Activated CD8-positive, alpha-beta memory T cell treated with anti-CD3 and anti-CD28 coated beads for 4 hours (primary cell): ENCODE measurements around the gene NELFCD.
"Not testable (repeated sequence)": the region's sequence is repeated elsewhere in the genome, so short reads cannot be mapped to it uniquely, and the experiment has no call there.

Source experiments
- DNase-seq, 2 donors: peaks; one replicate each; pipeline ENCODE4 v3.0.0-alpha.2; 2020; ENCODE audit warnings: low read depth in 2 of 2

NELFCD gene

GRCh38 chr20:58973179-58973578 is 7.9 kb upstream of the NELFCD start:
- DNase-seq: no peak

DNA sequence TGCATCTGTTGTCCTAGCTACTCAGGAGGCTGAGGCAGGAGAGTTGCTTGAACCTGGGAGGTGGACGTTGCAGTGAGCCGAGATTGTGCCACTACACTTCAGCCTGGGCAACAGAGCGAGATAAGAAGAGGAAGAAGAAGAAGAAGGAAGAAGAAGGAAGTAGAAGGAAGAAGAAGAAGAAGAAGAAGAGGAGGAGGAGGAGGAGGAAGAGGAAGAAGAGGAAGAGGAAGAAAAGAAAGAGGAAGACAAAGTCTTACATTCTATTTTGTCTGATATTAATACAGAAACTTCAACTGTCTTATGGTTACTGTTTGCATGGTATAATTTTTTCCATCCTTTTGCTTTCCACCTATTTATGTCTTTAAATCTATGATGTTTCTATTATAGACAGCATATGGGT is 7.2 kb upstream of the NELFCD start:
- no peak for DNase-seq

DNA sequence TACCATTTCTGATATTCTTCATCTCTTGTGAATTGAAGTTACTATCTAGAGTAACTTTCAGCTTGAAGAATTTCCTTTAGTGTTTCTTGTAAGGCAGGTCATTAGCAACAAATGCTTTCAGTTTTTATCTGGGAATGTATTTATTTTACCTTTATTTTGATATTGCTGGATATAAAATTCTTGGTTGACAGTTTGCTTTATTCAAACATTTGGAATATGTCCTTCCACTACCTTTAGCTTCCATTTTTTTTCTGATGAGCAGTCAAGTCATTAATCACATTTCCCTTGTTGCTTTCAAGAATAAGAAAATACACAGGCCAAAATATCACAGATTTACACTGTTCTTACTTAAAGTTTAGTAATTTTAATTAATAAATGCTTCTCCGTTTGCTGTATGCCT is 5.7 kb upstream of the NELFCD start:
- no peak for DNase-seq

- DNase-seq: no peak
Measured at GRCh38 chr20:58976061-58976730, 4.9 kb upstream of the NELFCD start.

DNA sequence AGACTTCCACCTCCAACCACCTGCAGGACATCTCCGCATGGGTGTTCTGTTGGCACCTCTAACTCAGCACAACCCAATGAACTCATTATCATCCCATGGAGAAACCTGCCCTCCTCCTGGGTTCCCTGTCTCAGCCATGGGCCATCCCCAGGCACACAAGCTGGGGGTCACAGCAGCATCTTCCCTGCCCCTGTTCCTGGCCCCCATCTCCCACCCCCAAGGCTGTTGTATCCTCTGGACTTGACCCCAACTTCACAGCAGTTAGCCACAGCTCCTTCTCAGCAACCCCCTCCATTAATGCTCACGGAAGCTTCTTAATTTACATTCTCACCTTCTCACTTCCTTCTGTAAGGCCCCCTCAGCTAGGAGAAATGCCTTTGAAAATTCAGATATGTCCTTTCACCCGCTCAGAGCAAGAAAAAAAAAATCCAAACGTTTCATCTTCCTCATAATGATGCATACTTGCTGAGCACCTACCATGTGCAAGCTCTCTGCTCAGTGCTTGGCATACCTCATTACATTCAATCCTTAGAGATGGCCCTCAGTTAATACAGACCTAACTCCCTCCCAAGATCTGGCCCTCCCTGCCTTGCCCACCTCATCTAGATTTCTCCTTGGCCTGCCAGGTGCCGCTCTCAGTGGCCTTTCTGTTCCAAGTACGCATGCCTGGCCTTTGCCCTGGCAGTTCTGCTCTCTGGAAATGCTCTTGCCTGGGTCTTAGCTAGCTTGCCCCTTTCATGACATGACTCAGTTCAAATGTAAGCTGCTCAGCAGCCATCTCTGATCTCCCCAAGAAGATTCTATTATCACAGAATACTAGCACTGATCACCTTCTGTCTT is 2.5 kb upstream of the NELFCD start:
- no peak for DNase-seq

- DNase-seq: no peak
Measured at GRCh38 chr20:58981628-58982364, 740 bp downstream of the NELFCD start.

DNA sequence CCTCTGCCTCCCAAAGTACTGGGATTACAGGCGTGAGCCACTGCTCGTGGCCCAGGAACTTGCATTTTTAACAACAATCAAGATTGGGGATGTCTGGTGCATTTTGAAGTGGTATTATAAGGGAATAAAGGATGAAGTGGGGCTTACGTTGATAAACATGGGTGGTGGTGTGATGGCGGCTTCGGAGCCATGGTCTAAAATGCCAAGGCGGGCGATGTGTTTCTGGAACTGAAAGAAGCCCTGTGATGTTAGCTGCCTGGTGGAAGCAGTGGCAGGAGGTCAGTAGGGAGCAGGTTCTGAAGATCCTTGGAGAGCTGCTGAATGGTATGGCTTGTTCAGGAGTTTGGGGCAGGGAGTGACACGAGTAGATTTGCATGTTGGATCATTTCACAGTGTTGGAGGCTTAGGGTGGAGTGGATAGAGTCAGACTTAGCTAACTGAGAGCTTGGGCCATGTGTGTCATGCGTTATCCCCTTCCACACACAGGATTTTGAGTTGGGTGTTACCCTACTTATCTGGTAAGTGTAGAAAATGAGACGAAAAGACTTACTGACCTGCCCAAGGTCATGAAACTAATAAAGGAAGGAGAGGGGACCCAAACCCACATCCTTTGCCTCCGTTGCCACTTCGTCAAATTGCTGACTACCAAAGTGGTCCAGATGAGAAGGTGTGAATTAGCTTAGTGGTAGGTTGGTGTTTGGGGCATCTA is 1.5 kb downstream of the NELFCD start:
- DNase-seq: no peak

GRCh38 chr20:58983115-58983468 is 2.0 kb downstream of the NELFCD start:
- not testable (repeated sequence) for DNase-seq

- no peak for DNase-seq
Measured at GRCh38 chr20:58984691-58985090, 3.6 kb downstream of the NELFCD start.

- no peak for DNase-seq
Measured at GRCh38 chr20:58985656-58986055, 4.6 kb downstream of the NELFCD start.

GRCh38 chr20:58986286-58986967 is 5.4 kb downstream of the NELFCD start:
- no peak for DNase-seq

GRCh38 chr20:58986968-58987517 is 6.0 kb downstream of the NELFCD start:
- DNase-seq: no peak

DNA sequence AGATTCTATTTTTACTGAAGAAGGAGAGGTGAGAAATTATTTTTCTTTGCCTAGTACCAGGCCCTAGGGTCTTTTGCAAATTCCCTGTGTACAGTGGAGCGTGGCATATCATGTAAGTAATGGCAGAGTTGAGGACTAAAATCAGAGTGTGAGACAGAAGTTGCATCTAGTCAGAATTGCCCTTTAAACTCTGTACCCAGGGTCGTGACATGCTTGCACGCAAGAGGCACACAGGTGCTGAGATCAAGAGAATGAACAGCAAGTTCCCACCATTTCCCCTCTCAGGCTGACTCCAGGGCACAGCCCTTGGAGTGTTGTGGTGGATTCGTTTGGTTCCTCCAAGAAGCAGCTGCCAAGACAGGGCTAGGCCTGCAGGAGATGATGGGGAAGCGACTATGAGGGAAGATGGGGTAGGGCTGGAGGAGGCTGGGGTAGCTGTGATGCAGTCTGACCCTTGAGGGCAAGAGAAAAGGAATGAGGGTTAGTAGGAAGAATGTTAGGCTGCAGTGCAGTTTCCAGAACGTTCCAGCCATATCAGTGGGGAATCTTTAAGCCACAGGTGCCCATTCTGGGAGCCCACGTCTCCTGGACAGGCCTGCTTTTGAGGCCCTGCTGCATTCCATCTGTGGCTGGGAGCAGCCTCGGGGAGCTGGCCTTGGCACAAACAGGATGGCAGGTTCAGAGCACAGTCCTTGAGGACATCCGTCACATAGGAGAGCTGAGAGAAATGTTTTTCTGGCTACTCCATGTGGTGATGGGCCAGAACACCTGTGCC is 6.9 kb downstream of the NELFCD start:
- no peak for DNase-seq

- DNase-seq: no peak
Measured at GRCh38 chr20:58988565-58988882, 7.5 kb downstream of the NELFCD start.

DNA sequence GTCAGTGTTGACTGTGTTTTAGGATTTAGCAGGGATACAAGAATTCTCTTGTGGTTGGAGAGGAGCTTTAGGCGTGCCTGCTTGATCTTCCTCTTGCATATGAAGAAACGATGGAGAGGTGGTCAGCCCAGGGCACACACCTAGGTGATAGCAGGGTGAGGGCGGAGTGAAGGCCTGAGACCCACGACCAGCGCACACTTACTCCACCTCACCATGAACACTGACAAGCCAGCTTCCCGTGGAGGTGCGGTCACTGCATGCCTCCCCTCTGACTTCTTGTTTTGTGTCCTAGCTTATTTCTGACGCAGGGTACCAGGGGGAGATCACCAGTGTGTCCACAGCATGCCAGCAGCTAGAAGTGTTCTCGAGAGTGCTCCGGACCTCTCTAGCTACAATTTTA is 8.1 kb downstream of the NELFCD start:
- no peak for DNase-seq

DNA sequence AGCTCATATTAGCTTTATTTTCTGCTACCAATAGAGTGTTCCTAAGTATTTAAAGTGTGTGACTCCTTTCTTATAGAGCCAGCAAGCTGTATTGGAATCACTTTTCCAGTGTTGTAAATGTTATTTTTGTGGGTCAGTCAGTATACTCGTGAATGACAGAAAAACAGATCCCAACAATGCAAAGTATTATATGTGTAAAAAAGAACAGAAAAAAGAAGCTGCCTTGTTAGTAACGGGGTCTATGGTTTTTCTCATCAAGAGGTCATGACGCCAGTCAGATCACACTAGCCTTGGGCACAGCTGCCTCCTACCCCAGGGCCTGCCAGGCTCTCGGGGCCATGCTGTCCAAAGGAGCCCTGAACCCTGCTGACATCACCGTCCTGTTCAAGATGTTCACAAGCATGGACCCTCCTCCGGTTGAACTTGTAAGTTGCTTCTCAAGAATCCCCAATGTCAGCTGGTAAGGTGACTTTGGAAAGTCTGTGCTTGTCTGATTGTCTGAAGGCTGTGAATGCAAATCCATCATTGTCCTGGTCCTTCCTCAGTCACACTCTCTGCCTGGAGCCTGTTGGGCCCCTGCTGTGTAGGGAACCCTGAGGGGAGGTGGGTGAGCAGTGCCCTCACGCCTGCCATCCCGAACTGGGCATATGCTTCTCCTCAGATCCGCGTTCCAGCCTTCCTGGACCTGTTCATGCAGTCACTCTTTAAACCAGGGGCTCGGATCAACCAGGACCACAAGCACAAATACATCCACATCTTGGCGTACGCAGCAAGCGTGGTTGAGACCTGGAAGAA is 9.8 kb downstream of the NELFCD start:
- DNase-seq: no peak

- no peak for DNase-seq
Measured at GRCh38 chr20:58991715-58992114, 10.7 kb downstream of the NELFCD start.

DNA sequence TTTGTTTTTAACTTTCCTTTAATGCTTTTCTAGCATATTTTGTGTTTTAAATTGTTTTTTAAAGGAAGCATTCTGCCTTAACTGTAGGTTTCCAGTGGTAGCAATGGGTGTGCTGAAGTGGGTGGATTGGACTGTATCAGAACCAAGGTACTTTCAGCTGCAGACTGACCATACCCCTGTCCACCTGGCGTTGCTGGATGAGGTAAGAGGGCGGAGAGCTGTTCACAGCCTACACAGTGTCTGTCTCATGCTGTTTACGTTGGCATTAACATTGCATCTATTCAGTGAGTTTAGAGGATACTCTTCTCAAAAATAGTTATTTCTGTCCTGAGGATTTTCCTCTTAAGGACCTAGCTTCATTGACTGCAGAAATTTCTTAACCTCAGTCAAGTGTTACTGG is 11.9 kb downstream of the NELFCD start:
- DNase-seq: no peak

- DNase-seq: no peak
Measured at GRCh38 chr20:58993332-58994248, 12.5 kb downstream of the NELFCD start.
